H1 (cell line): Measurements from ENCODE around the gene SCN10A. TPM values are rescaled to one million over a fixed set of nuclear protein-coding genes. Genes with fewer than 3 reads are reported as not detected.

Experiments used
- CTCF ChIA-PET: fragments of 300-600 bp; sonication (Branson Sonifier 250); formaldehyde crosslinking; loops from one replicate; lab custom pipeline; 2021; ENCODE audit not compliant: partially characterized antibody; lab: Charles Lee
- POLR2A ChIA-PET: fragments of 300-600 bp; sonication (Branson Sonifier 250); formaldehyde crosslinking; loops from one replicate; lab custom pipeline; 2021; ENCODE audit warnings: inconsistent platforms; ENCODE audit not compliant: partially characterized antibody; lab: Charles Lee
- DNase-seq, 2 experiments: peaks; one replicate each; pipeline versions ENCODE4 v3.0.0 to v3.0.0-alpha.2; 2010 to 2022; ENCODE audit warnings: low spot score in 2 of 2, low read depth in 1 of 2, mixed read lengths in 1 of 2
- FAIRE-seq: peaks from 2 replicates; lab custom pipeline; 2011; peaks lifted over from hg19 to GRCh38; lab: Jason Lieb, UNC
- H2AFZ ChIP-seq: 2 replicates; pipeline ENCODE4 v1.8.1; 2012; ENCODE audit warnings: low read length, inconsistent platforms
- H2AK5ac ChIP-seq: 2 replicates; pipeline ENCODE4 v1.6.1; 2013; ENCODE audit warnings: low read depth, low read length
- H2BK120ac ChIP-seq: replicated peaks from 2 replicates; pipeline ENCODE3; 2013; ENCODE audit warnings: low read depth, low read length, inconsistent platforms
- H2BK12ac ChIP-seq: 2 replicates; pipeline ENCODE4 v1.6.1; 2013; ENCODE audit warnings: low read depth, low read length
- H2BK15ac ChIP-seq: 2 replicates; pipeline ENCODE4 v1.6.1; 2013; ENCODE audit warnings: low read length
- H2BK20ac ChIP-seq: 2 replicates; pipeline ENCODE4 v1.6.1; 2013; ENCODE audit warnings: low read length
- H2BK5ac ChIP-seq: 2 replicates; pipeline ENCODE4 v1.6.1; 2013; ENCODE audit warnings: low read depth, low read length
- H3K14ac ChIP-seq: 2 replicates; pipeline ENCODE4 v1.6.1; 2013; ENCODE audit warnings: inconsistent platforms; ENCODE audit not compliant: insufficient read length
- H3K18ac ChIP-seq: 2 replicates; pipeline ENCODE4 v1.6.1; 2013; ENCODE audit warnings: low read length; ENCODE audit errors: extremely low read depth
- H3K23ac ChIP-seq: 2 replicates; pipeline ENCODE4 v1.6.1; 2013; ENCODE audit warnings: inconsistent platforms; ENCODE audit not compliant: insufficient read length
- H3K23me2 ChIP-seq: 2 replicates; pipeline ENCODE4 v1.6.1; 2013; ENCODE audit warnings: low read depth, low read length
- H3K27ac ChIP-seq: 2 replicates; pipeline ENCODE4 v1.6.1; 2011; ENCODE audit warnings: low read depth, low read length, inconsistent platforms
- H3K27me3 ChIP-seq, 4 experiments: replicated peaks in 1 of 4; 1 replicate in 1 of 4; 2 replicates in 3 of 4; pipeline versions ENCODE4 v1.6.1 to v1.8.1; 2011 to 2013; ENCODE audit warnings: low read length in 3 of 4, mild to moderate bottlenecking in 3 of 4, inconsistent platforms in 2 of 4, mixed read lengths in 2 of 4, moderate library complexity in 1 of 4; ENCODE audit not compliant: control insufficient read depth in 3 of 4, insufficient read depth in 3 of 4; ENCODE audit errors: extremely low read depth in 1 of 4
- H3K36me3 ChIP-seq, 4 experiments: 2 replicates each; pipeline versions ENCODE4 v1.6.1 to v1.8.1; 2011 to 2013; ENCODE audit warnings: mild to moderate bottlenecking in 4 of 4, low read length in 3 of 4, moderate library complexity in 2 of 4, control low read depth in 1 of 4, inconsistent platforms in 1 of 4; ENCODE audit not compliant: insufficient read depth in 4 of 4, control insufficient read depth in 2 of 4
- H3K4ac ChIP-seq: replicated peaks from 2 replicates; pipeline ENCODE3; 2013; ENCODE audit warnings: low read length, low read depth, mixed read lengths, inconsistent platforms; ENCODE audit not compliant: insufficient read length
- H3K4me1 ChIP-seq, 4 experiments: replicated peaks in 1 of 4; 1 replicate in 1 of 4; 2 replicates in 3 of 4; pipeline versions ENCODE4 v1.6.1 to v1.8.1; 2011 to 2013; ENCODE audit warnings: low read length in 3 of 4, inconsistent platforms in 2 of 4, mixed read lengths in 1 of 4; ENCODE audit not compliant: insufficient read depth in 4 of 4, control insufficient read depth in 3 of 4
- H3K4me2 ChIP-seq, 2 experiments: 2 replicates each; pipeline versions ENCODE4 v1.6.1 to v1.8.1; 2011 to 2013; ENCODE audit warnings: low read depth in 2 of 2, low read length in 2 of 2, control low read depth in 1 of 2, inconsistent platforms in 1 of 2, mild to moderate bottlenecking in 1 of 2; ENCODE audit not compliant: insufficient read depth in 1 of 2
- H3K4me3 ChIP-seq, 4 experiments: fragments of 200-600, 300-600 bp in 1 of 4; sonication (generic), shearing (Covaris generic), sonication (Bioruptor Twin) in 1 of 4; 2 replicates each; pipeline versions ENCODE4 v1.5.1 to v1.8.1; 2011 to 2016; ENCODE audit warnings: low read length in 4 of 4, low read depth in 3 of 4, control low read depth in 2 of 4, inconsistent platforms in 2 of 4, mild to moderate bottlenecking in 2 of 4, mixed read lengths in 1 of 4, moderate library complexity in 1 of 4; ENCODE audit not compliant: insufficient read depth in 2 of 4; ENCODE audit errors: extremely low read depth in 1 of 4
- H3K56ac ChIP-seq: replicated peaks from 2 replicates; pipeline ENCODE3; 2013; ENCODE audit warnings: low read depth, mild to moderate bottlenecking, mixed read lengths, low read length, inconsistent platforms; ENCODE audit not compliant: insufficient read length
- H3K79me1 ChIP-seq: 2 replicates; pipeline ENCODE4 v1.6.1; 2013; ENCODE audit warnings: low read depth, low read length, control low read depth
- H3K79me2 ChIP-seq, 2 experiments: 2 replicates each; pipeline versions ENCODE4 v1.6.1 to v1.8.1; 2012 to 2013; ENCODE audit warnings: low read length in 2 of 2, mild to moderate bottlenecking in 2 of 2, inconsistent platforms in 1 of 2; ENCODE audit not compliant: insufficient read depth in 2 of 2, control insufficient read depth in 1 of 2
- H3K9ac ChIP-seq, 4 experiments: replicated peaks in 1 of 4; 1 replicate in 1 of 4; 2 replicates in 3 of 4; pipeline versions ENCODE4 v1.6.1 to v1.8.1; 2011 to 2013; ENCODE audit warnings: low read depth in 3 of 4, low read length in 3 of 4, control low read depth in 2 of 4, mild to moderate bottlenecking in 2 of 4, moderate library complexity in 2 of 4, inconsistent platforms in 1 of 4; ENCODE audit errors: extremely low read depth in 1 of 4
- H3K9me3 ChIP-seq, 2 experiments: 2 replicates each; pipeline versions ENCODE4 v1.6.1 to v1.8.1; 2012 to 2013; ENCODE audit warnings: mild to moderate bottlenecking in 2 of 2, moderate library complexity in 2 of 2, control low read depth in 1 of 2, inconsistent platforms in 1 of 2, low read depth in 1 of 2, low read length in 1 of 2, mixed read lengths in 1 of 2; ENCODE audit not compliant: insufficient read depth in 2 of 2
- H4K20me1 ChIP-seq, 2 experiments: replicated peaks in 1 of 2; 2 replicates each; pipeline versions ENCODE3 to v1.8.1; 2011 to 2013; ENCODE audit warnings: inconsistent platforms in 2 of 2, low read length in 2 of 2, mild to moderate bottlenecking in 1 of 2; ENCODE audit not compliant: insufficient read depth in 2 of 2, control insufficient read depth in 1 of 2
- H4K5ac ChIP-seq: 2 replicates; pipeline ENCODE4 v1.6.1; 2013; ENCODE audit warnings: low read length, low read depth, mixed read lengths, inconsistent platforms; ENCODE audit not compliant: insufficient read length
- H4K8ac ChIP-seq: 2 replicates; pipeline ENCODE4 v1.8.0; 2013; ENCODE audit warnings: mild to moderate bottlenecking, moderate library complexity, low read length, inconsistent platforms; ENCODE audit not compliant: insufficient read depth; ENCODE audit errors: extremely low read depth
- H4K91ac ChIP-seq: replicated peaks from 2 replicates; pipeline ENCODE3; 2013; ENCODE audit warnings: low read length, mixed read lengths, inconsistent platforms; ENCODE audit not compliant: insufficient read length
- BACH1 ChIP-seq: IDR thresholded peaks from 2 replicates; pipeline ENCODE4 v1.6.1; 2012; ENCODE audit warnings: low read length, improper control_type of control experiment
- CEBPB ChIP-seq: IDR thresholded peaks from 2 replicates; pipeline ENCODE4 v1.6.1; 2012; ENCODE audit warnings: low read depth, low read length
- GTF2F1 ChIP-seq: IDR thresholded peaks from 2 replicates; pipeline ENCODE4 v1.6.1; 2012; ENCODE audit warnings: low read depth, low read length, improper control_type of control experiment, borderline replicate concordance
- JUN ChIP-seq: IDR thresholded peaks from 2 replicates; pipeline ENCODE4 v1.6.1; 2011; ENCODE audit warnings: low read depth, mild to moderate bottlenecking, improper control_type of control experiment, low read length
- KDM5A ChIP-seq: fragments of 200-600 bp; IDR thresholded peaks from 2 replicates; pipeline ENCODE4 v1.7.1; 2012; ENCODE audit warnings: mild to moderate bottlenecking, low read length, inconsistent platforms, mixed read lengths
- MAFK ChIP-seq: IDR thresholded peaks from 2 replicates; pipeline ENCODE4 v1.6.1; 2012; ENCODE audit warnings: low read depth, mild to moderate bottlenecking, improper control_type of control experiment, low read length
- NRF1 ChIP-seq: IDR thresholded peaks from 2 replicates; pipeline ENCODE4 v1.6.1; 2011; ENCODE audit warnings: mild to moderate bottlenecking, low read depth, low read length, improper control_type of control experiment
- POU5F1 ChIP-seq: IDR thresholded peaks from 2 replicates; pipeline ENCODE4 v1.6.1; 2011; ENCODE audit warnings: low read depth, mild to moderate bottlenecking, low read length, moderate library complexity
- SIN3A ChIP-seq, 2 experiments: IDR thresholded peaks in 1 of 2; conservative IDR thresholded peaks in 1 of 2; 2 replicates each; pipeline ENCODE4 v1.6.1; 2011 to 2012; ENCODE audit warnings: low read length in 2 of 2, improper control_type of control experiment in 1 of 2, low read depth in 1 of 2, mild to moderate bottlenecking in 1 of 2
- SUZ12 ChIP-seq: fragments of 200-600 bp; sonication (generic); IDR thresholded peaks from 2 replicates; pipeline ENCODE4 v1.6.1; 2012; ENCODE audit warnings: mild to moderate bottlenecking, inconsistent platforms, low read length, moderate library complexity, mixed read lengths
- TAF7 ChIP-seq: optimal IDR thresholded peaks from 2 replicates; pipeline ENCODE3; 2011; ENCODE audit warnings: low read depth, mild to moderate bottlenecking, inconsistent platforms, low read length, moderate library complexity, borderline replicate concordance
- TEAD4 ChIP-seq: IDR thresholded peaks from 2 replicates; pipeline ENCODE4 v1.6.1; 2012; ENCODE audit warnings: low read depth, low read length, inconsistent platforms, mixed read lengths
- polyA plus RNA-seq, 7 experiments: library from polyadenylated mRNA; depleted of rRNA in 3 of 7; stranded (reverse) in 5 of 7; unstranded in 2 of 7; fragments of >200 nt in 5 of 7; fragments of 200-250 nt in 2 of 7; gene quantifications; 1 replicate in 5 of 7; 2 replicates in 1 of 7; 4 replicates in 1 of 7; pipeline versions ENCODE4 v1.2.1 to v1.2.3, GENCODE V29; 2011 to 2013; ENCODE audit warnings: missing spikeins in 2 of 7, mixed read lengths in 2 of 7
- total RNA-seq: library from RNA; stranded (reverse); fragmentation: NEBNext Ultra II Directional; extraction: Animal tissue kit (Norgen Biotek cat#: 25700); gene quantifications from 2 replicates; pipeline ENCODE4 v1.2.1, GENCODE V29; 2021
- TF ChIP-seq, protein P1 (sequence below), 3 experiments: IDR thresholded peaks; 1 replicate in 2 of 3; 2 replicates in 1 of 3; pipeline versions ENCODE4 v1.5.1 to v1.6.1; 2011; ENCODE audit warnings: low read length in 3 of 3, mild to moderate bottlenecking in 3 of 3, inconsistent platforms in 2 of 3, low read depth in 1 of 3, moderate library complexity in 1 of 3; ENCODE audit not compliant: insufficient read depth in 1 of 3; ENCODE audit errors: control extremely low read depth in 1 of 3

The SCN10A gene
- total and polyA plus RNA-seq, 2 of the 8 experiments (the other 6 are each of a cell fraction or from before 2014, with no cell fraction given), result not detected

DNA sequence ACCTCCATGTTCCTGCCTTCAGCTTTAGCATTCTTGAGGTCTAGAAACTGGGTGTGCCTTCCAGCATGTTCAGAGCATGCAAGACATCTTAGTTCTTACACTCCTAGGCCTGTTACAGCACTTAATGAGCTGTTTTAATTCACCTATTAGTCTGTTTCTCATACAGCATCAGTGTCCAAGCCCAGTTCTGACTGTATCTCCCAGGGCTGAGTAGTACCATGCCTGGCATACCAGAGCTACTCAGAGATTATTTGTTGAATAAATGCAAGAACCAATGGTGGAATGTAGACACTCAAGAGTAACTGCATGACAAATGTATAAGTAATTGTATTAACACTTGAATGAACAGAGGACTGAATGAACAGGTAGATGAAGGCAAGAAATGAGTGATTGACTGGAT is 104.7 kb downstream of the SCN10A start:
- H4K8ac ChIP-seq, result no peak overlapping the region
- no peak overlapping the region for H3K4me2 ChIP-seq
- no peaks in the 10 kb centered on the region for H3K79me2 ChIP-seq
- H4K91ac ChIP-seq, result no peak overlapping the region
- H2BK120ac ChIP-seq, result no peak overlapping the region
- H3K27ac ChIP-seq, result no peak overlapping the region
- H3K27me3 ChIP-seq, result no peaks in the 10 kb centered on the region; a peak in 1 of 7 replicates
- H3K79me1 ChIP-seq, result no peaks in the 10 kb centered on the region
- no peak overlapping the region for H3K23ac ChIP-seq
- ChIA-PET CTCF (interaction anchor here (0.6 to 1.6 kb wide), 2 partner anchors 28 to 192 kb away, joined by 3 to 4 read pairs; no protein-coding TSS in a partner anchor), POLR2A (no interaction called here)
- no peak overlapping the region for H2BK5ac ChIP-seq
- H2BK20ac ChIP-seq, result no peak overlapping the region
- H3K4ac ChIP-seq, result no peak overlapping the region
- FAIRE-seq (no peak), DNase-seq (no peak)
- H2AFZ ChIP-seq, result no peak overlapping the region
- no peak overlapping the region for H3K4me3 ChIP-seq
- no peaks in the 10 kb centered on the region for H3K4me1 ChIP-seq
- no peaks in the 10 kb centered on the region for H3K23me2 ChIP-seq
- no peak overlapping the region for H2BK12ac ChIP-seq
- no peak overlapping the region for H3K9ac ChIP-seq
- H4K5ac ChIP-seq, result no peak overlapping the region
- no peak overlapping the region for H2BK15ac ChIP-seq
- H3K56ac ChIP-seq, result no peak overlapping the region
- no peaks in the 10 kb centered on the region for H3K36me3 ChIP-seq
- H3K18ac ChIP-seq, result no peak overlapping the region
- H3K9me3 ChIP-seq, result no peaks in the 10 kb centered on the region
- H2AK5ac ChIP-seq, result no peak overlapping the region
- no peaks in the 10 kb centered on the region for H4K20me1 ChIP-seq
- no peak overlapping the region for H3K14ac ChIP-seq
- TF ChIP-seq CEBPB, result no peak
- TF ChIP-seq TEAD4, result no peak
- TF ChIP-seq KDM5A, result no peak
- no peak for TF ChIP-seq JUN
- TF ChIP-seq MAFK, result no peak
- no peak for TF ChIP-seq GTF2F1
- TF ChIP-seq SIN3A (conservative IDR thresholded peaks at IDR 0.05 in 1 of 2, IDR thresholded peaks at IDR 0.05 in 1 of 2; ENCODE audit: low read depth in 1 of 2, low read length in 2 of 2), result no peak
- TF ChIP-seq SUZ12, result no peak
- no peak for TF ChIP-seq TAF7
- TF ChIP-seq BACH1, result no peak
- TF ChIP-seq NRF1, result no peak
- no peak for TF ChIP-seq POU5F1
- TF ChIP-seq, protein P1, sequence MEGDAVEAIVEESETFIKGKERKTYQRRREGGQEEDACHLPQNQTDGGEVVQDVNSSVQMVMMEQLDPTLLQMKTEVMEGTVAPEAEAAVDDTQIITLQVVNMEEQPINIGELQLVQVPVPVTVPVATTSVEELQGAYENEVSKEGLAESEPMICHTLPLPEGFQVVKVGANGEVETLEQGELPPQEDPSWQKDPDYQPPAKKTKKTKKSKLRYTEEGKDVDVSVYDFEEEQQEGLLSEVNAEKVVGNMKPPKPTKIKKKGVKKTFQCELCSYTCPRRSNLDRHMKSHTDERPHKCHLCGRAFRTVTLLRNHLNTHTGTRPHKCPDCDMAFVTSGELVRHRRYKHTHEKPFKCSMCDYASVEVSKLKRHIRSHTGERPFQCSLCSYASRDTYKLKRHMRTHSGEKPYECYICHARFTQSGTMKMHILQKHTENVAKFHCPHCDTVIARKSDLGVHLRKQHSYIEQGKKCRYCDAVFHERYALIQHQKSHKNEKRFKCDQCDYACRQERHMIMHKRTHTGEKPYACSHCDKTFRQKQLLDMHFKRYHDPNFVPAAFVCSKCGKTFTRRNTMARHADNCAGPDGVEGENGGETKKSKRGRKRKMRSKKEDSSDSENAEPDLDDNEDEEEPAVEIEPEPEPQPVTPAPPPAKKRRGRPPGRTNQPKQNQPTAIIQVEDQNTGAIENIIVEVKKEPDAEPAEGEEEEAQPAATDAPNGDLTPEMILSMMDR (IDR thresholded peaks at IDR 0.05; ENCODE audit: control extremely low read depth in 1 of 3, insufficient read depth in 1 of 3, low read depth in 1 of 3, low read length in 3 of 3), result no peak
